GM21526 (cell line): ENCODE data around the gene TICRR.

Experiments used
- ATAC-seq: cut with Tn5 transposase; IDR thresholded peaks from one replicate; pipeline ENCODE4 v1.9.1; 2021; ENCODE audit warnings: moderate library complexity; ENCODE audit not compliant: unreplicated experiment, low FRiP score

TICRR gene

GRCh38 chr15:89652666-89653065, 77.4 kb downstream of the TICRR start:
- ATAC-seq = no peak

- no peak for ATAC-seq
Observed at GRCh38 chr15:89653578-89653977, 78.3 kb downstream of the TICRR start.

GRCh38 chr15:89654301-89654761, 79.1 kb downstream of the TICRR start:
- no peak for ATAC-seq

- ATAC-seq = no peak
Observed at GRCh38 chr15:89654847-89655805, 79.9 kb downstream of the TICRR start, which contains the start of gene KIF7. Gene KIF7 (minus strand): TSS chr15:89655467. CDS start chr15:89652930, 2,537 bp downstream.

- no peak for ATAC-seq
Observed at GRCh38 chr15:89656116-89656815, 81.0 kb downstream of the TICRR start.

- ATAC-seq = no peak
Observed at GRCh38 chr15:89657686-89658200, 82.5 kb downstream of the TICRR start.

GRCh38 chr15:89659295-89659694, 84.0 kb downstream of the TICRR start:
- no peak for ATAC-seq

- ATAC-seq = no peak
Observed at GRCh38 chr15:89660556-89660955, 85.3 kb downstream of the TICRR start.

GRCh38 chr15:89662893-89663626, 87.8 kb downstream of the TICRR start:
- ATAC-seq = no peak

- ATAC-seq = no peak
Observed at GRCh38 chr15:89664441-89665350, 89.4 kb downstream of the TICRR start.

GRCh38 chr15:89665449-89666181, 90.3 kb downstream of the TICRR start:
- no peak for ATAC-seq

- ATAC-seq = no peak
Observed at GRCh38 chr15:89666184-89666857, 91.1 kb downstream of the TICRR start.

GRCh38 chr15:89666858-89667705, 91.8 kb downstream of the TICRR start:
- no peak for ATAC-seq

- ATAC-seq = no peak
Observed at GRCh38 chr15:89667706-89667960, 92.4 kb downstream of the TICRR start.

GRCh38 chr15:89668171-89668570, 92.9 kb downstream of the TICRR start:
- ATAC-seq = no peak

- no peak for ATAC-seq
Observed at GRCh38 chr15:89669309-89669865, 94.1 kb downstream of the TICRR start.

GRCh38 chr15:89669941-89670340, 94.7 kb downstream of the TICRR start:
- no peak for ATAC-seq
